DND-41 (cell line): Measurements from ENCODE around the gene CDKN1A.

Experiments
- ATAC-seq: fragments of 200-7000 bp; cut with Tn5 transposase; 3 replicates; pipeline ENCODE4 v1.9.1; 2021; ENCODE audit warnings: low read depth; ENCODE audit not compliant: insufficient read depth
- DNase-seq: peaks from one replicate; pipeline ENCODE4 v3.0.0-alpha.2; 2020
- H2AFZ ChIP-seq: 2 replicates; pipeline ENCODE4 v1.6.0; 2012; ENCODE audit warnings: low read depth, low read length
- H3K27ac ChIP-seq: 2 replicates; pipeline ENCODE4 v1.5.1; 2012; ENCODE audit warnings: low read length, inconsistent platforms
- H3K27me3 ChIP-seq: fragments of 200-600 bp; sonication (generic); 2 replicates; pipeline ENCODE4 v1.6.0; 2012; ENCODE audit warnings: low read length, mild to moderate bottlenecking, inconsistent platforms; ENCODE audit not compliant: insufficient read depth, poor library complexity
- H3K36me3 ChIP-seq: 2 replicates; pipeline ENCODE4 v1.5.1; 2012; ENCODE audit warnings: low read length, inconsistent platforms; ENCODE audit not compliant: insufficient read depth
- H3K4me1 ChIP-seq: 2 replicates; pipeline ENCODE4 v1.5.1; 2012; ENCODE audit warnings: mild to moderate bottlenecking, low read length; ENCODE audit not compliant: insufficient read depth
- H3K4me2 ChIP-seq: 2 replicates; pipeline ENCODE4 v1.6.0; 2012; ENCODE audit warnings: mild to moderate bottlenecking, moderate library complexity, low read length, inconsistent platforms; ENCODE audit not compliant: insufficient read depth
- H3K4me3 ChIP-seq, 2 experiments: fragments of 200-600 bp in 1 of 2; shearing (Covaris generic) in 1 of 2; 2 replicates each; pipeline ENCODE4 v1.5.1; 2012 to 2016; ENCODE audit warnings: inconsistent platforms in 2 of 2, low read length in 2 of 2, mild to moderate bottlenecking in 2 of 2, low read depth in 1 of 2, moderate library complexity in 1 of 2
- H3K79me2 ChIP-seq: 2 replicates; pipeline ENCODE4 v1.6.0; 2012; ENCODE audit warnings: low read length, inconsistent platforms; ENCODE audit not compliant: insufficient read depth
- H3K9ac ChIP-seq: 2 replicates; pipeline ENCODE4 v1.6.0; 2012; ENCODE audit warnings: low read depth, mild to moderate bottlenecking, inconsistent platforms, low read length, moderate library complexity
- H3K9me3 ChIP-seq: 2 replicates; pipeline ENCODE4 v1.5.1; 2012; ENCODE audit warnings: low read length, moderate library complexity, mild to moderate bottlenecking, inconsistent platforms; ENCODE audit not compliant: insufficient read depth, severe bottlenecking
- H4K20me1 ChIP-seq: 2 replicates; pipeline ENCODE4 v1.6.0; 2012; ENCODE audit warnings: low read length; ENCODE audit not compliant: insufficient read depth
- EZH2 ChIP-seq: IDR thresholded peaks from 3 replicates; pipeline ENCODE4 v1.6.1; 2012; ENCODE audit warnings: borderline replicate concordance, low read depth, mild to moderate bottlenecking, moderate library complexity, low read length, inconsistent platforms; ENCODE audit not compliant: severe bottlenecking
- TF ChIP-seq, protein P1 (sequence below): IDR thresholded peaks from 2 replicates; pipeline ENCODE4 v1.5.1; 2012; ENCODE audit warnings: borderline replicate concordance, low read length, moderate library complexity, mild to moderate bottlenecking; ENCODE audit not compliant: poor library complexity, severe bottlenecking; ENCODE audit errors: extremely low read depth

CDKN1A gene

GRCh38 chr6:36659271-36659670 lies 19.2 kb upstream of the CDKN1A start:
- H3K27me3 ChIP-seq = peaks cover 4% of the 10 kb centered on the region
- H3K27ac ChIP-seq = no peak overlapping the region
- no peak overlapping the region for H3K4me3 ChIP-seq
- no peaks in the 10 kb centered on the region for H3K36me3 ChIP-seq
- H3K9ac ChIP-seq = no peak overlapping the region
- H3K79me2 ChIP-seq = no peaks in the 10 kb centered on the region
- TF ChIP-seq, protein P1, sequence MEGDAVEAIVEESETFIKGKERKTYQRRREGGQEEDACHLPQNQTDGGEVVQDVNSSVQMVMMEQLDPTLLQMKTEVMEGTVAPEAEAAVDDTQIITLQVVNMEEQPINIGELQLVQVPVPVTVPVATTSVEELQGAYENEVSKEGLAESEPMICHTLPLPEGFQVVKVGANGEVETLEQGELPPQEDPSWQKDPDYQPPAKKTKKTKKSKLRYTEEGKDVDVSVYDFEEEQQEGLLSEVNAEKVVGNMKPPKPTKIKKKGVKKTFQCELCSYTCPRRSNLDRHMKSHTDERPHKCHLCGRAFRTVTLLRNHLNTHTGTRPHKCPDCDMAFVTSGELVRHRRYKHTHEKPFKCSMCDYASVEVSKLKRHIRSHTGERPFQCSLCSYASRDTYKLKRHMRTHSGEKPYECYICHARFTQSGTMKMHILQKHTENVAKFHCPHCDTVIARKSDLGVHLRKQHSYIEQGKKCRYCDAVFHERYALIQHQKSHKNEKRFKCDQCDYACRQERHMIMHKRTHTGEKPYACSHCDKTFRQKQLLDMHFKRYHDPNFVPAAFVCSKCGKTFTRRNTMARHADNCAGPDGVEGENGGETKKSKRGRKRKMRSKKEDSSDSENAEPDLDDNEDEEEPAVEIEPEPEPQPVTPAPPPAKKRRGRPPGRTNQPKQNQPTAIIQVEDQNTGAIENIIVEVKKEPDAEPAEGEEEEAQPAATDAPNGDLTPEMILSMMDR = no peak
- TF ChIP-seq EZH2 = no peak
- no peaks in the 10 kb centered on the region for H3K9me3 ChIP-seq
- DNase-seq = no peak
- peaks cover 8% of the 10 kb centered on the region; the same call in 1 of the 2 replicates for H3K4me1 ChIP-seq
- no peak overlapping the region for H3K4me2 ChIP-seq
- no peak for ATAC-seq
- no peak overlapping the region for H2AFZ ChIP-seq
- no peaks in the 10 kb centered on the region for H4K20me1 ChIP-seq

- H3K9ac ChIP-seq = no peak overlapping the region
- no peak for ATAC-seq
- no peak overlapping the region for H3K4me3 ChIP-seq
- no peak overlapping the region for H3K4me2 ChIP-seq
- no peaks in the 10 kb centered on the region for H4K20me1 ChIP-seq
- no peak overlapping the region for H2AFZ ChIP-seq
- H3K27ac ChIP-seq = no peak overlapping the region
- TF ChIP-seq EZH2 = no peak
- TF ChIP-seq, protein P1 = no peak
- no peaks in the 10 kb centered on the region for H3K9me3 ChIP-seq
- no peaks in the 10 kb centered on the region for H3K4me1 ChIP-seq
- no peaks in the 10 kb centered on the region for H3K36me3 ChIP-seq
- no peak for DNase-seq
- H3K79me2 ChIP-seq = no peaks in the 10 kb centered on the region
- H3K27me3 ChIP-seq = peaks cover 4% of the 10 kb centered on the region
These were observed 17.6 kb upstream of the CDKN1A start for GRCh38 chr6:36660771-36661471.

GRCh38 chr6:36662380-36662779 lies 16.1 kb upstream of the CDKN1A start:
- H3K27ac ChIP-seq = no peak overlapping the region
- peaks cover 4% of the 10 kb centered on the region for H3K27me3 ChIP-seq
- H3K9ac ChIP-seq = no peak overlapping the region
- H2AFZ ChIP-seq = no peak overlapping the region
- no peaks in the 10 kb centered on the region for H3K79me2 ChIP-seq
- DNase-seq = no peak
- H3K4me2 ChIP-seq = no peak overlapping the region
- TF ChIP-seq EZH2 = no peak
- TF ChIP-seq, protein P1 = no peak
- H3K9me3 ChIP-seq = no peaks in the 10 kb centered on the region
- H3K4me1 ChIP-seq = no peaks in the 10 kb centered on the region
- H4K20me1 ChIP-seq = no peaks in the 10 kb centered on the region
- no peaks in the 10 kb centered on the region for H3K36me3 ChIP-seq
- H3K4me3 ChIP-seq = no peak overlapping the region
- ATAC-seq = no peak; the same call in 2 of the 3 replicates
